GM12873 (cell line): Measurements from ENCODE around the gene VSTM2B.

ENCODE experiments used
- TF ChIP-seq, protein P1 (sequence below): IDR thresholded peaks from 2 replicates; pipeline ENCODE4 v1.5.1; 2012; ENCODE audit warnings: low read depth, mild to moderate bottlenecking, moderate library complexity, low read length, control low read depth; ENCODE audit not compliant: insufficient read depth; ENCODE audit errors: missing control alignments

Gene VSTM2B

GRCh38 chr19:29497686-29498436 lies 27.9 kb upstream of the VSTM2B start:
- TF ChIP-seq, protein P1, sequence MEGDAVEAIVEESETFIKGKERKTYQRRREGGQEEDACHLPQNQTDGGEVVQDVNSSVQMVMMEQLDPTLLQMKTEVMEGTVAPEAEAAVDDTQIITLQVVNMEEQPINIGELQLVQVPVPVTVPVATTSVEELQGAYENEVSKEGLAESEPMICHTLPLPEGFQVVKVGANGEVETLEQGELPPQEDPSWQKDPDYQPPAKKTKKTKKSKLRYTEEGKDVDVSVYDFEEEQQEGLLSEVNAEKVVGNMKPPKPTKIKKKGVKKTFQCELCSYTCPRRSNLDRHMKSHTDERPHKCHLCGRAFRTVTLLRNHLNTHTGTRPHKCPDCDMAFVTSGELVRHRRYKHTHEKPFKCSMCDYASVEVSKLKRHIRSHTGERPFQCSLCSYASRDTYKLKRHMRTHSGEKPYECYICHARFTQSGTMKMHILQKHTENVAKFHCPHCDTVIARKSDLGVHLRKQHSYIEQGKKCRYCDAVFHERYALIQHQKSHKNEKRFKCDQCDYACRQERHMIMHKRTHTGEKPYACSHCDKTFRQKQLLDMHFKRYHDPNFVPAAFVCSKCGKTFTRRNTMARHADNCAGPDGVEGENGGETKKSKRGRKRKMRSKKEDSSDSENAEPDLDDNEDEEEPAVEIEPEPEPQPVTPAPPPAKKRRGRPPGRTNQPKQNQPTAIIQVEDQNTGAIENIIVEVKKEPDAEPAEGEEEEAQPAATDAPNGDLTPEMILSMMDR = no peak

DNA sequence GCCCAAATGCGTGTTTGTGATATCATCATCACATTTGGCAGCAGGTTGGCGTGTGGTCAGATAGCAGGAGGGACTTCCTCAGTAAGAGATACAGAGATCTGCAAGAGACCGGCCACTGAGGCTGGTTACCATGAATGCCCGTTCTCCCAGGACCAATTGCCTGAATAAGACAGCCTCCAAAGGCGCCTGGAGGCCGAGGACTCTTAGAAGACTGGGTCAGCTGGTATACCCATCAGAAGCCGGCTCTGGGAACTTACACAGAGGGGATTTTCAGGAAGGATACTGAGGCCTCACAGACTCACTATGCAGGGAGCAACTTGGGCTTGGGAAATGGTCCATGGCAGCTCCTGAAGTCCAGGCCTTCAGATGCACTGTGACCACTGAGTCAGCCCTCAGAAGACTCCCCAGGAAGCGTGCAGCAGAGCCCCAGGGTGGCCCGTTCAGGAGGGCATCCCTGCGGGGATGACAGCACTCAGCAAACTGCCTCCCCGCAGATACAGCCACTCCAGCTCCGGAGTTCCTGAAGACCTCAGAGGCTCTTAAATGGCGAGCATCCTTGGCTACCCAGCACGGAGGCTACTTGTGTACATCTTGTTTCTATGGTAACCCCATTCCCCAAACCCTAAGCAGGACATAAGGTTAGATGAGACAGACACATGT lies 26.4 kb upstream of the VSTM2B start:
- TF ChIP-seq, protein P1 = no peak

DNA sequence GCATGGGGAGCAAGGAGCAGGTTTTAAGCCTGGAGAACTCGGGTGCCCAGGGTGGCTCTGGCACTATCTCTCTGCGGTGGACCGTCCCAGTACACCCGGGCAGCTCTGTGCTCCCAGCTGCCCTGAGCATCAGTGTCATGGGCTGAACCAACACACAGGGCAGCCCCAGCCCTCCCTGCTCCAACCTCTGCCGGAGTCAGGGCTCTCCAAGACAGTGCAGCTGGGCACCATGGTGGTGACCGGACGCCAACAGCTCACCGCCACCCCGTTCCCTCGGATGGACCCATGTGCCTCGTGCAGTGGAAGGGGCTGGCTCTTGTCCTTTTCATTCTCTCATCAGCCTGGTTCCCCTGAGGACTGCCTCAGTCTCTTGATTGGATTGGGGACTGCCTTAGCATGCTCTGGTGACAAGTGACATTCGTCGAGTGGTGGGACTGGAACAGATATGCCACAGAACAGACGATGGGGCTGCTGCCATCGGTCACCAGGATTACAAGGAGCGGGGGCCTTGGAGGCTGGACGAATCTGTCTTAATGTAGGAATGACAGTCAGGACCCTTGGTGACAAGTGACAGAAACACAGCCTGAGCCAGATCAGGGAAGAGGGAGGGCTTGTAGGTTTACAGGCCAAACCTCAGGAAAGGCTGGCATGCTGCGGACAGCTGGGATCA lies 25.7 kb upstream of the VSTM2B start:
- TF ChIP-seq, protein P1 = no peak

GRCh38 chr19:29501816-29502580 lies 23.8 kb upstream of the VSTM2B start:
- TF ChIP-seq, protein P1 = no peak

DNA sequence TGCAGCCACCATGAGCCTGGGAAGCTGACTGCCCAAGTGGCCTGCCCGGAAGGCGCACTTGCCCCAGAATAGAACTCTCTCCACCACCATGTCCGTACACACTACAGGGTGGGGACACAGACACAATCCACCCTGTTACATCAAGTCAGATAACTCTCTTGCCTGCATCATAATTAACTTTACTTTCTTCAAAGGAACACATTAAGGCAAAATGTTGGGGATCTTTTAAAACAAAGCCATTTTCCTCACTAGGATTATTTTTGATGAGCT lies 23.3 kb upstream of the VSTM2B start:
- TF ChIP-seq, protein P1 = no peak

DNA sequence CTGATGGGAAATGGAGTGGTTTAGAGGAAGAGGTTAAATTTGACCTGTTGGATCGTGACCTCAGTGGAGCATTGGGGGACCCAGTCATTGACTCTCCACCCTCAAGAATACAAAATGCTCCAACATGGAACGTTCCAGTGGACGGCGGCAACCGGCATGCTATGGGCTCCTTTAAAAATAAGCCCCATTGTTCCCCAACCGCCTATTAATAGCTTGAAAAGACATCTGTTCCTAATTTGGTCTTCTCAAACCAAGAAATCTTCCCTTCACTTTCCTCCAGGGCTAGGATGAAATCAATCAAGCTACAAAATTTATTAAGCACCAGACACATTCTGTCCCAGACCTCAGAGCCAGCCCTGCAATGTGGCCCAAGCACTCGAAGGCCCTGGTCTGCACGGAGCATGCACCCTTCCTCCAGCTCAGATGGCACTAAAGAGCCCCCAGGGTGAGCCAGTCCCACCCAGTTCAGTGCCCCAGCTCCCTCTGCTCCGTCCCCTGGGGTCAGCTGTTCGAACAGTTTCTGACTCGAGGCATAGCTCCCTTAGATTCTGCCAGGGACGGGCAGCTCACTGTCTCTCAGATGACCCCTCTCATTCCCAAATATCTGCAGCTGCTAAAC lies 22.5 kb upstream of the VSTM2B start:
- TF ChIP-seq, protein P1 = no peak

DNA sequence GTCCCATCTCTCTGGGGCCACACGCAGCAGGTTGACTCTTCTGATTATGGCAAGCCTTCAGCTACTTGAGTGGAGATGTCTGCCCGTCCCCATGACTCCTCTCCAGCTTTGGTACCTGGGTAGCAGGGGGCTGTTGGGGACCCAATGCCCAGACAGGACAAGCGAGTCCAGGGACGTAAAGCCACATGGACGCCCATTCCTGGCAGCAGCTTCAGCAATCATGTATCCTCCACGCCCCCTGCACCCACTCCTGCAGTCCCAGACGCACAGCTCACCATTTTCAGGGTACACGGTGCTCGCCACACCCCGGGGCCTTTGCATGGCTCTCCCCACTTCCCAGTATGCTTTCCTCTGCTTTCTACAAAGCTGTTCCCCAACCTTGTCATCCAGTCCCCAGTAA lies 22.0 kb upstream of the VSTM2B start:
- TF ChIP-seq, protein P1 = no peak
